ENCODE measurements around the gene CPNE4.

CPNE4 gene

DNA sequence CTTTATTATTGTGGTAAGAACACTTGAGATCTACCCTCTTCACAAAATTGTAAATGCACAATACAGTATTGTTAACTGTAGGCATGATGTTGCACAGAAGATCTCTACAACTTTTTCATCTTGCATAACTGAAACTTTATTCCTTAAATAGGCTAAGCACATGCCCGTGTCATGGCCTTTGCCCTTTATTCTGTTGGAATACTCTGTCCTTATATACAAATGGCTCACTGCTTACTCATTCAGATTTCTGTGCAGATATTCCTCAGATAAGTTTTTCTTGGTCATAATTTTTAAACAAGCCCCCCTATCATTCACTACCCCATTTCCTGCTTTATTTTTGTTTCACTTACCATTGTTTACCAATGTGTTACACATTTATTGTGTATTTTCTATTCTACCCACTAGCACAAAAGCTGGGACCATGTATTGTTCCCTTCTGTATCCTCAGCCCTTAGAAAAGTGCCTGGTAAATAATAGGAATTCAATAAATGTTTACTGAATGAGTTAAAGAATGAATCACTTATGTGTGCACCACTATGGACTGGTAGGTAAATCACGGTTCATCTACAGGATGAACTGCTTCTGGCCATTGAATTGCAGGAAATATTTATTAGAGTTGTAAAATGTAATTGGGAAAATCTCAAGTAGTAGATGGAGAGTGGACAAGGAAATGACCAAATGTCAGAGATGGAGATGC lies 151.0 kb downstream of the CPNE4 start:
- no peak for DNase-seq (ENCODE audit: low read depth)
- no peak overlapping the region for H3K4me3 ChIP-seq (ENCODE audit: control insufficient read depth, low read depth, low read length)
- TF ChIP-seq CTCF (conservative IDR thresholded peaks at IDR 0.05; ENCODE audit: control insufficient read depth, insufficient read depth, low read depth, low read length), result no peak

GRCh38 chr3:131883086-131883485 lies 151.7 kb downstream of the CPNE4 start:
- DNase-seq (ENCODE audit: low read depth), result no peak
- no peak overlapping the region for H3K4me3 ChIP-seq (ENCODE audit: control insufficient read depth, low read depth, low read length)
- no peak for TF ChIP-seq CTCF (conservative IDR thresholded peaks at IDR 0.05; ENCODE audit: control insufficient read depth, insufficient read depth, low read depth, low read length)

GRCh38 chr3:131881777-131882176 lies 153.0 kb downstream of the CPNE4 start:
- no peak overlapping the region for H3K4me3 ChIP-seq (ENCODE audit: control insufficient read depth, low read depth, low read length)
- TF ChIP-seq CTCF (conservative IDR thresholded peaks at IDR 0.05; ENCODE audit: control insufficient read depth, insufficient read depth, low read depth, low read length), result no peak
- DNase-seq (ENCODE audit: low read depth), result no peak

GRCh38 chr3:131880948-131881347 lies 153.9 kb downstream of the CPNE4 start:
- no peak for TF ChIP-seq CTCF (conservative IDR thresholded peaks at IDR 0.05; ENCODE audit: control insufficient read depth, insufficient read depth, low read depth, low read length)
- H3K4me3 ChIP-seq (ENCODE audit: control insufficient read depth, low read depth, low read length), result no peak overlapping the region
- no peak for DNase-seq (ENCODE audit: low read depth)

DNA sequence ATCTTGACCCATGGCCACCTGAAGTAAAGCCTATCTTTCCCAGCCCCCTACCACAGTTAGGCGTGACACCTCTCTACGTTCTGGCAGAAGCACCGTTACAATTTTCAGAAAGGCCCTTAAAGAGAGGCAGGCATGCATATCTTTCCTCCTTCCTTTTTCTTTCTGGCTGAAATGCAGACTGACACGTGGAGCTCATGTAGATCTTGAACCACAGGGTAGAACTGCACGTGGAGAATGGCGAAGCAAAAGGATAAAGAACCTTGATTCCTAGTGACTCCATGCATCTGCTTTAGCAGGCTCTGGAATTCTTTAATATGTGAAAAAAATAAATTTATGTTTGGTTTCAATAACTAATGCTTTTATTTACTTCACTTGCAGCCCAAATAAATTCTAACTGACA lies 166.6 kb downstream of the CPNE4 start:
- no peak for DNase-seq (ENCODE audit: low read depth)
- TF ChIP-seq CTCF (conservative IDR thresholded peaks at IDR 0.05; ENCODE audit: control insufficient read depth, insufficient read depth, low read depth, low read length), result no peak
- H3K4me3 ChIP-seq (ENCODE audit: control insufficient read depth, low read depth, low read length), result no peak overlapping the region

DNA sequence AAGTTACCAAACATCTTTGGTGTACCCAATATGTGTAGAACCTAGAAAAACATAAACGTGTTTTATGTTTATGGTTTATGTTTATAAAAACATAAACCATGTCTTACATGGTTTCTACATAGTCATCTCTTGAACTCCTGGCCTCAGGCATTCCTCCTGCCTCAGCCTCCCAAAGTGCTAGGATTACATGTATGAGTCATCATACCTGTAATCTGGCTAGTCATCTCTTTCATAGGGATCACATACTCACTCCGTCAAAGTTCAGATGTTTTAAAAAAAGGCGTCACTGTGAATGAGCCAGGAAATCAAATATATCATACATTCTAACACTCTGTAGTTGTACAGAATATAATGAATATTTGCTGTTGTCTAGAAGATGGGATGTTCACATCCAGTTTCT lies 178.6 kb downstream of the CPNE4 start:
- H3K4me3 ChIP-seq (ENCODE audit: control insufficient read depth, low read depth, low read length), result no peak overlapping the region
- no peak for DNase-seq (ENCODE audit: low read depth)
- no peak for TF ChIP-seq CTCF (conservative IDR thresholded peaks at IDR 0.05; ENCODE audit: control insufficient read depth, insufficient read depth, low read depth, low read length)

DNA sequence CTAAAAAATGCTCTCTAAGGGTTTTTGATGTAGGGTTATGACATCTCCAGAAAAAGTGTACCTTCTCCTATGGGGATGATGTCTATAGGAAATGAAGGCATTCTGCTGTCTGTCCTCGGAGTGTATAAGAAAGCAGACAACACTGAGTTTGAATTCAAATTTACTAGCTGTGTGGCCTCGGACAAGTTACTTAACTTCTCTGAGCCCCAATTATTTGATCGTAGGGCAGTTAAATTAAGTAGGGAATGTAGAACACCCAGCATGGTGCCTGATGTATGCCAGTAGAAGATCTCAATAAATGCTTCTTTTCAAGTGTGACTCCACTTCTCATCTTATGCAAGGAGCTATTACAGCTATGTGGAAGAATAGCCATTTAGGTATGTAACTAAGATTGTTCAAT lies 184.6 kb downstream of the CPNE4 start:
- DNase-seq (ENCODE audit: low read depth), result no peak
- no peak overlapping the region for H3K4me3 ChIP-seq (ENCODE audit: control insufficient read depth, low read depth, low read length)
- TF ChIP-seq CTCF (conservative IDR thresholded peaks at IDR 0.05; ENCODE audit: control insufficient read depth, insufficient read depth, low read depth, low read length), result no peak
